Activated T-helper 1 cell treated with anti-CD3 and anti-CD28 coated beads, Interleukin-2, amount 50 U/mL, for 16 hours (primary cell): ENCODE results near the gene C5AR1.
A peak's percentile ranks its signal among the peaks of the same experiment; 100 is the strongest.
"Not testable (repeated sequence)": the region's sequence is repeated elsewhere in the genome, so short reads cannot be mapped to it uniquely, and the experiment has no call there.

Experiments used
- DNase-seq, 2 donors: peaks; one replicate each; pipeline ENCODE4 v3.0.0-alpha.2; 2020; ENCODE audit warnings: low read depth in 1 of 2, low spot score in 1 of 2

C5AR1 gene

GRCh38 chr19:47309608-47310007 lies at the start of gene C5AR1:
TSS of gene C5AR1 (plus strand) at chr19:47309861. CDS start at chr19:47309896, 35 bp downstream.
- DNase-seq: no peak

- no peak for DNase-seq
Observed at GRCh38 chr19:47260476-47260875, 49.2 kb upstream of the C5AR1 start.

GRCh38 chr19:47261946-47262793 lies 47.5 kb upstream of the C5AR1 start:
- DNase-seq: not testable (repeated sequence)

GRCh38 chr19:47264629-47265028 lies 45.0 kb upstream of the C5AR1 start:
- no peak for DNase-seq

DNA sequence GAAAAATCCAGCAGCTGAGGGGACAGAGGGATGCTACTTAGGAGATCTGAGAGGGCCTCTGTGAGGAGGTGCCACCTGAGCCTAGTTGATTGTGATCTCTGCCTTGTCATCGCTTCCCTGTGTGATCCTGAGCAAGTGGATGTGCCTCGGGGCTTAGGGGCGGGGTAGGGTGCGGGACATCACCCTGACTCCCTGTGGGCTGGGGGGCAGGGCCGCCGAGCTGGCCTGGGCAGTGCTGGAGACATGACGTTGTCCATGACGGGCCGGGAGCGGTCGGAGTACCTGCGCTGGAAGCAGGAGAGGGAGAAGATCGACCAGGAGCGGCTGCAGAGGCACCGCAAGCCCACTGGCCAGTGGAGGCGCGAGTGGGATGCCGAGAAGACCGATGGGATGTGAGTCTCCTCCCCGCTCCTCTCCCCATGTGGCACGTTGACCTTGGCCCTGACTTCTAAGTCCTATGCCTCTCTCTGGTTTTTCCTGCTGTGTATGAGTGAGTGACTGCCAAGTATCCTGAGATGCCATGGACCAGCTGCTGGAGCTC lies 43.2 kb upstream of the C5AR1 start:
- DNase-seq: no peak

DNA sequence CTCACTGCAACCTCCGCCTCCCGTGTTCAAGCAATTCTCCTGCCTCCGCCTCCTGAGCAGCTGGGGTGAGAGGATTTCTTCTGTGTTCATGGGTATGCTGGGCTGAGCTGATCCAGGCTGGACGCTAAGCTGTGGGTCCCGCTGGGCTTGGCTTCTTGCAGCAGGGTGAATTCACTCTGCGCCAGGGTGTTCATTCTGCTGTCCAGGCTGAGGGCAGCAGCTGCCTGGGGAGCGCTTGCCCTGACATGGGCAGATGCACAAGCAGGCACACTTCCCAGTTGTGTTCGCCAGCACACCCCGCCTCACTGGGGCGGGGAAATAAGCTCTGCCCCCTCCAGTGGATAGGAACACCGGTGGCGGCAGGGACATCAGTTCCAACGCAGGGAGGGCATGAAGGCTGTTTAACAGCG lies 42.3 kb upstream of the C5AR1 start:
- DNase-seq: no peak

DNA sequence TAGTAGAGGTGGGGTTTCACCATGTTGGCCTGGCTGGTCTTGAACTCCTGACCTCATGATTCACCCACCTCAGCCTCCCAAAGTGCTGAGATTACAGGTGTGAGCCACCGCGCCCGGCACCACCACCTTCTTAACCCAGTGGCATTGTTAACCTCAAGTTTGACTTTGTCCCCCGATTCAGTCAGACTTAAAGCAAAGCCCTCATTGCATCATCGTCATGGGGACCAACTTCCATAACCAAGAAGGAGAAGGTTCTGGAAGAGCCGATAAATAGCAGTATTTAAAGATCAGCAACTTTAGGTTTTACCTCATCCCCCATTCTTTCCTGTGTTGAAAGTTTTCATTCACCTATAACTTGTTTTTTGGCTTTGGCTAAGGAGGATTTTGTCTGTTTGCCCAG lies 41.6 kb upstream of the C5AR1 start:
- DNase-seq: no peak

DNA sequence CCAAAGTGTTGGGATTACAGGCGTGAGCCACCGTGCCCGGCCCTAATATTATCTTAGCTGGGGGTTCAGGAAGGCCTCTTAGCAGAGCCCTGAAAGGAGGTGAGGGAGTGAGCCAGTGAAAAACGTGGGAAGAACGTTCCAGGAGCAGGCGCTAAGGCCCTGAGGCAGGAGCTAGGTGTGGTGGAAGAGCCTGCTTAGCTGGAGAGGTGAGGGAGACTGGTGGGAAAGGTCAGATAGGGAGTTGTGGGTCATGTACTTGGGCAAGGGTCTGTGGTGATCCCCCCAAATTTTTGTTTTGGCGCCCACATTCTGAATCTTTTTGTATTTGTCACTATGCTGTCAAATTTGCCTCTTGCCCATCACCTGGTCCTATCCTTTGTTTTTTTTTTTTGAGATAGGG lies 40.1 kb upstream of the C5AR1 start:
- DNase-seq: no peak

DNA sequence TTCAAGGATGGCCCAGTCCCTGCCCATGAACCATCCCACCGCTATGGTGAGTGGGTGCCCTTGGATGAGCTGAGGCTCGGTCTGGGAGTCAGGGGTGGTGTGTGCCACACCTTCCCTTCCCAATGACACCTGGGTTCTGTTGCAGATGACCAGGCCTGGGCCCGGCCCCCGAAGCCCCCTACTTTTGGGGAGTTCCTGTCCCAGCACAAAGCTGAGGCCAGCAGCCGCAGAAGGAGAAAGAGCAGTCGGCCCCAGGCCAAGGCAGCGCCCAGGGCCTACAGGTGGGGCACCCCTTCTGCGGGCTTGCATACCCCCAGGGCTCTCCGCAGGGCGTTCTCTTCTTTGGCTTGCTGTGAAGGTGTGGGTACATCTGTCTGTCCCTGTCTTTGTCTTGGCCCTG lies 39.3 kb upstream of the C5AR1 start:
- no peak for DNase-seq

GRCh38 chr19:47271949-47272348 lies 37.7 kb upstream of the C5AR1 start:
- DNase-seq: no peak

GRCh38 chr19:47272448-47273312 lies 37.0 kb upstream of the C5AR1 start:
- DNase-seq: peak; percentile 13 to 34

DNA sequence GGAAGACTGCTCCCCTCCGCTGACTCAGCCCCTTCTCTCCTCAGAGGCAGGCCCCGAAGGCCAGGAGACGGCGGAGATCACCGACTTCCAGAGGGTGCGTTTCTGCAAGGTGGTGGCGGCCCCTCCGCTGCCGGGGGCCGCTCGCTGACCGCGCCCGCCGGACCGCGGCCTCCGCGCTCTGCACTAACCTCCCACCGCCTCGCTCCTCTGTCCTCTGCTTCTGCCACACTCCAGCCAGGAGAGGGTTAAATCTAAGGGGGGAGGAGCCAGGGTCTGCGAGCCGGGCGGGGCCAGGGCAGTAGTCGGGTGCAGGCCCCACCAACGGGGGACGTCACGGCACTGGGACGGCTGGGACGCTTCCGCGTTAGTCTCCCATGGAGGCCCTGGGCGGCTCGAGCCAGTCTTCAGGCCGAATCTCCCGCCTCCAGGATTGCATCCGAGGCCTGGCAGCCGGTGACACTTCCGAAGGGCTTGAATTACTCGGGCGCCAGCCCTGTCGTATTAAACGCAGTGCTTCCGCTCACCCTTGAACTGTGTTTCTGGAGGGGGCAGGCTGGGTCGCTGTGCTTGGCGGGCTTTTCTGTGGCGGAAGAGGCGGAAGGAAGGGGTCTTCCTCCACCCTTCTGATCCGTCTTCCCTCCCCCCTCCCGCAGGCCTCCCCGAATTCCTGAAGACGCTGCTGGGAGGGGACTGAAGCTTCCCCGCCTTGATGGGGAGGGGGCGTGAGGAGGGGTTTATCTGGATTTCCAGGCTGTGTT lies 36.2 kb upstream of the C5AR1 start:
- DNase-seq: peak; percentile 78 to 79

- peak; percentile 99 to 100 for DNase-seq
Observed at GRCh38 chr19:47274071-47274890, 35.4 kb upstream of the C5AR1 start, which contains the start of gene INAFM1. TSS of gene INAFM1 (plus strand) at chr19:47274885. CDS start at chr19:47274920, 35 bp downstream.

GRCh38 chr19:47274891-47275761 lies 34.5 kb upstream of the C5AR1 start:
- no peak for DNase-seq

DNA sequence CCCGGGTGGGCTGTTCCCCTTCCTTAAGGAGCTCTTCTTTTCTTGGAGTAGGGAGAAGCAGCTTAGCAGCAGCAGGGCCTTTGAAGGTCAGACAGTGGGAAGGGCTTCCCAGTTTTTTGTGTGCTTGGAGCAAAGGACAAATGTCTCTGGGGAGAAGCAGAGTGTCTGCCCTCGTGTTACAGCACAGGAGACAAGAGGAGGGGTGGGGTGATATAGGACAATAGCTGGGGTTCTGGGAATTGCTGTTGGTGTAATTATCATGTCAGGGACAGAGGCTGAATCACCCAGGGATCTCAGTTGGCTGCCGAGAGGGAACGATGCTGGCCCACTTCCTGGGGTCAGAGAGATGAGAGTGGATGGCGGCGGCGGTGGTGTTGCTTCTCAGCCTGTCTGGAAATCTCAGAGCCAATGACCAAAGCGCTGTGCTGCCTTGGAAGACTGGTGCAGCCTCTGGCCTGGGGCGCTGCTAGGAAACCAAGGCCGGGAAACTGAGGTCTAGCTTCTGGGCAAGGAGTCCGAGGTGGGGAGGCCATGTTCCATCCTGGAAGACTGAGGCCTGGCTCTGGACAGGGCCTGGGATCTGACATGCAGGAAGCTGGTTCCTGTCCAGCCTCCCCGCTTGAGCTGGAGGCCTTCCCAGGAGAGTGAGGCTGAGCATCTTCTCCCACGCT lies 33.7 kb upstream of the C5AR1 start:
- DNase-seq: no peak

GRCh38 chr19:47276513-47276912 lies 33.1 kb upstream of the C5AR1 start:
- DNase-seq: not testable (repeated sequence)

GRCh38 chr19:47280183-47280797 lies 29.4 kb upstream of the C5AR1 start:
- peak; percentile 18 to 34 for DNase-seq

DNA sequence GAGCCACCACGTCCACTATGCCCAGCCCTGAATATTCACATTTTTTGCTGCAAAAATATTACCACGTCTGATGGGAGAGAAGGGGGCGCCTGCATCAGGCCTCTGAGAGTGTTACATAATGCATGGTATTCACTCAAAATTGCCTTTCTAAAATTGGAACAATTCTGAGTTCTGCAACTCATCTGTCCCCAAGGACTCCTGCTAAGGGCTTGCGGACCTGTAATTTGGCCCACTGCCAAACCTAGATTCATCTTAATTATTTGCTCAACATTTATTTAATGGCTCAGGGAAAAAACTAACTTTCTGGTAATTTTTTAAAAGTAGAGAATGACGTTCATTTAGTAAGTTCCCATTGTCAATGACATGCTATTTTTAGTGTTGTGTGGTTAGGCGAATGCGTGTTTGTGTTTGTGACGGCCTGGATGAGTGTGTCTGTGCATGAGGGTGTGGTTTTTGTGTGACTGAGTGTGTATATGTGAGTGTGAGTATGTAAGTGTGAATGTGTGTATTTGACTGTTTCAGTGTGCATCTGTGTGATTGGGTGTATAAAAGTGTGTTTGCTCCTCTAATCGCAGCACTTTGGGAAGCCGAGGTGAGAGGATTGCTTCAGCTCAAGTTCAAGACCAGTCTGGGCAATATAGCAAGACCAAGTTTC lies 26.1 kb upstream of the C5AR1 start:
- DNase-seq: no peak
